ENCODE results near the gene SOCS7. TPM values are rescaled to one million over a fixed set of nuclear protein-coding genes. Genes with fewer than 3 reads are reported as not detected.

Gene SOCS7, protein sequence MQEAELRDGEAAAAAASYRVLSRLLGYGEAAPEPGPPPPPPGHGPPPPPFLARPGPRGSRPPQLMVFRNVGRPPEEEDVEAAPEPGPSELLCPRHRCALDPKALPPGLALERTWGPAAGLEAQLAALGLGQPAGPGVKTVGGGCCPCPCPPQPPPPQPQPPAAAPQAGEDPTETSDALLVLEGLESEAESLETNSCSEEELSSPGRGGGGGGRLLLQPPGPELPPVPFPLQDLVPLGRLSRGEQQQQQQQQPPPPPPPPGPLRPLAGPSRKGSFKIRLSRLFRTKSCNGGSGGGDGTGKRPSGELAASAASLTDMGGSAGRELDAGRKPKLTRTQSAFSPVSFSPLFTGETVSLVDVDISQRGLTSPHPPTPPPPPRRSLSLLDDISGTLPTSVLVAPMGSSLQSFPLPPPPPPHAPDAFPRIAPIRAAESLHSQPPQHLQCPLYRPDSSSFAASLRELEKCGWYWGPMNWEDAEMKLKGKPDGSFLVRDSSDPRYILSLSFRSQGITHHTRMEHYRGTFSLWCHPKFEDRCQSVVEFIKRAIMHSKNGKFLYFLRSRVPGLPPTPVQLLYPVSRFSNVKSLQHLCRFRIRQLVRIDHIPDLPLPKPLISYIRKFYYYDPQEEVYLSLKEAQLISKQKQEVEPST
- polyA plus RNA-seq = 1 to 10 TPM; 3.8 to 4.2 TPM

DNA sequence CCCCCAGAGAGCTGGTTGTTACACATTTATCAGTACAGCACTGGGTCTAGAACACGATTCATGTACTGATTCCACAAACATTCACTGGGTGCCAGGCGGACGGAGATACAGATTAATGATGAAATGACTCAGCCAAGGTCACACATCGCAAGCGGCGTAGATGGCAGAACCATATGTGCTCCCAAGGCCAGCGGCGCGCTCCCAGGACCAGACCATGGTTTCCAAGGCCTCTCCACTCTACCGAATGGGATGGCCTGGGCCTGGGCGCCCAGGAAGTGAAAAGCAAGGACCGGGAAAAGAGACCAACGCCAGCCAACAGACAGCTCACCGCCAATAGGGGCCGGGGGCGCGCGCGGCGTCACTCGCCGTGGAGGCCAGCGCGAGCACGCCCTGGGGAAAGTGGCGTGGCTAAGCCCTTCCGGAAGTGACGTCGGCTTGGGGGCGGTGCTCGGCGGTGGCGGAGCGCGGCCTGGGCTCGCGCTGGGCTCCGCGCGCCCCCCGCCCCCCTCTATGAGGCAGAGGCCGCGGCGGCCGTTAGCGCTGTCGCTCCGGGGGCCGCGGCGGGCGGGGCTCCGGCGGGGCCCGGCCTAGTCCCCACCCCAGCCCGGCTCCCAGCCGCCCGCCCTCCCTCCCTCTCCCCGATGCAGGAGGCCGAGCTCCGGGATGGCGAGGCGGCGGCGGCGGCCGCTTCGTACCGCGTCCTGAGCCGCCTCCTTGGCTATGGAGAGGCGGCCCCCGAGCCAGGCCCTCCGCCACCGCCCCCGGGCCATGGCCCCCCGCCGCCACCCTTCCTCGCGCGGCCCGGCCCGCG is at the start of gene SOCS7:
Gene SOCS7, plus strand, starts transcription at position 433 of the 811 bp plus-strand sequence. Its CDS starts 209 bp downstream, at position 642.
- Histone ChIP-seq H3K9me3 (ENCODE audit: control insufficient read depth in 2 of 2, insufficient read depth in 1 of 2, low read depth in 1 of 2, low read length in 1 of 2) (no peaks in the 10 kb centered on the region), H3K27me3 (ENCODE audit: control insufficient read depth in 1 of 2, insufficient read depth in 2 of 2, low read length in 2 of 2) (no peaks in the 10 kb centered on the region), H3K36me3 (ENCODE audit: control insufficient read depth in 2 of 2, insufficient read depth in 2 of 2, low read length in 1 of 2) (no peaks in the 10 kb centered on the region), H3K4me1 (ENCODE audit: control insufficient read depth in 2 of 2, insufficient read depth in 2 of 2, low read length in 1 of 2) (peaks cover 2 to 3% of the 10 kb centered on the region in 2 donors), H3K4me3 (ENCODE audit: low read depth in 1 of 2, low read length in 2 of 2) (peak within 1 kb of the TSS; percentile 67 to 78), H3K27ac (ENCODE audit: low read depth in 2 of 2, low read length in 1 of 2) (peak within 1 kb of the TSS; percentile 81 to 84)
- 2 to 7% methylated on average over 25 to 84 of the region's 84 CpGs for WGBS, 2 donors

DNA sequence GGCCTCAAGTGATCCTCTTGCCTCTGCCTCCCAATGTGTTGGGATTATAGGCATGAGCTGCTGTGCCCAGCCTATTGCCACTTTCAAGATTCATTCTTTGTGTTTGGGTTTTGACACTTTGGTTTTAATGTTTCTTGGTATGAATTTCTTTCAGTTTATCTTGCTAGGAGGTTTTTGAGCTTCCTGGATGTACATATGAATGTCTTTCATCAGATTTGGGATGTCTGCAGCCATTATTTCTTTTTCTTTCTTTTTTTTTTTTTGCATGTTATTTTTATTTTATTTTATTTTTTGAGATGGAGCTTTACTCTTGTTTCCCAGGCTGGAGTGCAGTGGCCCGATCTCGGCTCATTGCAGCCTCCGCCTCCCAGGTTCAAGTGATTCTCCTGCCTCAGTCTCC is 36.1 kb upstream of the SOCS7 start:
- H3K27ac ChIP-seq (ENCODE audit: low read depth in 2 of 2, low read length in 1 of 2) = no peak overlapping the region
- H3K27me3 ChIP-seq (ENCODE audit: control insufficient read depth in 1 of 2, insufficient read depth in 2 of 2, low read length in 2 of 2) = no peaks in the 10 kb centered on the region
- WGBS, 2 donors = 60 to 81% methylated on average over 3 of the region's 3 CpGs
- peaks cover 0 to 2% of the 10 kb centered on the region in 2 donors for H3K36me3 ChIP-seq (ENCODE audit: control insufficient read depth in 2 of 2, insufficient read depth in 2 of 2, low read length in 1 of 2)
- H3K9me3 ChIP-seq (ENCODE audit: control insufficient read depth in 2 of 2, insufficient read depth in 1 of 2, low read depth in 1 of 2, low read length in 1 of 2) = no peaks in the 10 kb centered on the region
- no peaks in the 10 kb centered on the region for H3K4me1 ChIP-seq (ENCODE audit: control insufficient read depth in 2 of 2, insufficient read depth in 2 of 2, low read length in 1 of 2)
- H3K4me3 ChIP-seq (ENCODE audit: low read depth in 1 of 2, low read length in 2 of 2) = no peak overlapping the region

DNA sequence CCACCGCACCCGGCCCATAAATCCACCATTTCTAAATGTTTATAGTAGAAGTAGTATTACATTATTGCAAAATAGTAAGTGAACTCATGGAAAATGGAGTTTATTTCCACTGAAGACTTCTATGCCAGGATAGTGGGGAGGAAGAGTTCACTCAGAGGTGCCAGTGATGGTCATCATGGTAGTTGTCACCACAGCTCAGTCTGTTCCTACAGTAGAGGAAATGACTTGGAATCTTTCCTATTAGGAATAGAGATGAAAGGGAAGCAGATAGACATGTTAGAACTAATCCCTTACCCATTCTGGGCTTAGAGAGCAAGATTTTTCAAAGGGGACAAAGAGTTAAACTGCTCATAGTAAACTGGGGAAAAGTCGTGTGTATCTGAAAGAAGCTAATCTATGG is 34.6 kb upstream of the SOCS7 start:
- 73 to 78% methylated on average over 3 of the region's 3 CpGs for WGBS, 2 donors
- Histone ChIP-seq H3K27ac (ENCODE audit: low read depth in 2 of 2, low read length in 1 of 2) (no peak overlapping the region), H3K9me3 (ENCODE audit: control insufficient read depth in 2 of 2, insufficient read depth in 1 of 2, low read depth in 1 of 2, low read length in 1 of 2) (no peaks in the 10 kb centered on the region), H3K4me3 (ENCODE audit: low read depth in 1 of 2, low read length in 2 of 2) (no peak overlapping the region), H3K36me3 (ENCODE audit: control insufficient read depth in 2 of 2, insufficient read depth in 2 of 2, low read length in 1 of 2) (peaks cover 0 to 2% of the 10 kb centered on the region in 2 donors), H3K4me1 (ENCODE audit: control insufficient read depth in 2 of 2, insufficient read depth in 2 of 2, low read length in 1 of 2) (peaks cover 0 to 4% of the 10 kb centered on the region in 2 donors), H3K27me3 (ENCODE audit: control insufficient read depth in 1 of 2, insufficient read depth in 2 of 2, low read length in 2 of 2) (no peaks in the 10 kb centered on the region)

DNA sequence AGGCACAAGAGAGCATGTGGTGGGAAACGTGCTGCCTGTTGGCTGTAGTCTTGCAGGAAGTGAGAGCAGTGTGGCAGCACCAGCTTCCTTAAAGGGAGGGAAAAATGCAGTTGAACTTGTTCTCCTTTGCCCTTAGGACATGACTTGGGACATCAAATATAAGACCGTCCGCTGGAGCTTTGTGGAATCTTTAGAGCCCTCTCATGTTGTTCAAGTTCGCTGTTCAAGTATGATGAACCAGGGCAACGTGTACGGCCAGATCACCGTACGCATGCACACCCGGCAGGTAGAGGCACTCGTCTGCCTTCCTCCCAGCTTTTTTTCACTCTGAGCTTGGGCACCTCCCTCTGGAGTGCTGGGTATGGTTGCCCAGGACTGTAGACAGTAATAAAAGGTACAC is 31.2 kb upstream of the SOCS7 start:
- Histone ChIP-seq H3K4me1 (ENCODE audit: control insufficient read depth in 2 of 2, insufficient read depth in 2 of 2, low read length in 1 of 2) (peaks cover 0 to 4% of the 10 kb centered on the region in 2 donors), H3K27ac (ENCODE audit: low read depth in 2 of 2, low read length in 1 of 2) (peak overlapping the region; percentile 64 to 72), H3K4me3 (ENCODE audit: low read depth in 1 of 2, low read length in 2 of 2) (no peak overlapping the region), H3K27me3 (ENCODE audit: control insufficient read depth in 1 of 2, insufficient read depth in 2 of 2, low read length in 2 of 2) (no peaks in the 10 kb centered on the region), H3K36me3 (ENCODE audit: control insufficient read depth in 2 of 2, insufficient read depth in 2 of 2, low read length in 1 of 2) (peaks cover 0 to 3% of the 10 kb centered on the region in 2 donors), H3K9me3 (ENCODE audit: control insufficient read depth in 2 of 2, insufficient read depth in 1 of 2, low read depth in 1 of 2, low read length in 1 of 2) (no peaks in the 10 kb centered on the region)
- 46 to 73% methylated on average over 10 of the region's 10 CpGs for WGBS, 2 donors

DNA sequence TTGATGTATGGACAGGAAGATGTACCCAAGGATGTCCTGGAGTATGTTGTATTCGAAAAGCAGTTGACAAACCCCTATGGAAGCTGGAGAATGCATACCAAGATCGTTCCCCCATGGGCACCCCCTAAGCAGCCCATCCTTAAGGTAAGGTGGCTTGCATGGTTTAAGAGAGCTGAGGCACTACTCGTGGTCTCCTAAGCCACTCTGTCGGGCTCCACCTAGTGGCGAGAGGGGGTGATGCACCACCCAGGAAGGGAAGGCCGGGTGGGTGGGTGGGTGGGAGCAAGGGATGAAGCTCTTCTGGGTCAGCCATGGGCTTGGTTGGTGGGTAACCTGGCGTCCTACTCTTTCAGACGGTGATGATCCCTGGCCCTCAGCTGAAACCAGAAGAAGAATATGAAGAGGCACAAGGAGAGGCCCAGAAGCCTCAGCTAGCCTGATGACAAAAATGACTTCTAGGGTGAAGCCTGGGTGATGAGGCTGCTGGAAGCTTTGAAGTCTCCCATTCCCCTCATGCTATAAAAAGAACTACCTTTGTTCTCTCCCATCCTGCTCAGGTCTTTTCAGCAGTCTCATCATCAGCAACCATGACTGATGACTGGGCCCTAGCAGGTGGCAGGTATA is 29.4 kb upstream of the SOCS7 start:
- H3K4me1 ChIP-seq (ENCODE audit: control insufficient read depth in 2 of 2, insufficient read depth in 2 of 2, low read length in 1 of 2) = peaks cover 0 to 4% of the 10 kb centered on the region in 2 donors
- no peak overlapping the region for H3K27ac ChIP-seq (ENCODE audit: low read depth in 2 of 2, low read length in 1 of 2)
- 21 to 22% methylated on average over 8 of the region's 8 CpGs for WGBS, 2 donors
- H3K9me3 ChIP-seq (ENCODE audit: control insufficient read depth in 2 of 2, insufficient read depth in 1 of 2, low read depth in 1 of 2, low read length in 1 of 2) = no peaks in the 10 kb centered on the region
- H3K27me3 ChIP-seq (ENCODE audit: control insufficient read depth in 1 of 2, insufficient read depth in 2 of 2, low read length in 2 of 2) = no peaks in the 10 kb centered on the region
- H3K4me3 ChIP-seq (ENCODE audit: low read depth in 1 of 2, low read length in 2 of 2) = no peak overlapping the region
- H3K36me3 ChIP-seq (ENCODE audit: control insufficient read depth in 2 of 2, insufficient read depth in 2 of 2, low read length in 1 of 2) = peaks cover 0 to 3% of the 10 kb centered on the region in 2 donors

DNA sequence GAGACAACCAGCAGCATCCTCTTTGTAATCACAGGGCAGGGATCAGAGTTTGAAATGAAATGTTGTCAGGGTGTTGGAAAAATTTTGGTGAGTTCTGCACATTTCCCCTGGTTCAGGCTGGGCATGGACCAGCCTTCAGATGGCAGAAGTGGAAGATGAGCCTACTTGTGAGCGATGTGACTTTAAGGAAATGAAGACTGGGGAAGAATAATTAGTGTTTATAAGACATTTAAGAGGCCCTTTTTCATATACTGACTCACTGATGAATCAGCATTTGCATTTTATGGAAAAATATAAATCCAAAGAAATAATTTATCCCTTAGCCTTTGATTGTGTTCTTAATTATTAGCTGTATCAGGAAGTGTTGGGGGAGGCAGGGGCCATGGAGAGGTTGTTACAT is 28.7 kb upstream of the SOCS7 start:
- H3K4me3 ChIP-seq (ENCODE audit: low read depth in 1 of 2, low read length in 2 of 2) = no peak overlapping the region
- H3K9me3 ChIP-seq (ENCODE audit: control insufficient read depth in 2 of 2, insufficient read depth in 1 of 2, low read depth in 1 of 2, low read length in 1 of 2) = no peaks in the 10 kb centered on the region
- peaks cover 0 to 4% of the 10 kb centered on the region in 2 donors for H3K4me1 ChIP-seq (ENCODE audit: control insufficient read depth in 2 of 2, insufficient read depth in 2 of 2, low read length in 1 of 2)
- WGBS, 2 donors = 100% methylated on average over 1 of the region's 1 CpG
- peaks cover 0 to 3% of the 10 kb centered on the region in 2 donors for H3K36me3 ChIP-seq (ENCODE audit: control insufficient read depth in 2 of 2, insufficient read depth in 2 of 2, low read length in 1 of 2)
- H3K27ac ChIP-seq (ENCODE audit: low read depth in 2 of 2, low read length in 1 of 2) = no peak overlapping the region
- H3K27me3 ChIP-seq (ENCODE audit: control insufficient read depth in 1 of 2, insufficient read depth in 2 of 2, low read length in 2 of 2) = no peaks in the 10 kb centered on the region

DNA sequence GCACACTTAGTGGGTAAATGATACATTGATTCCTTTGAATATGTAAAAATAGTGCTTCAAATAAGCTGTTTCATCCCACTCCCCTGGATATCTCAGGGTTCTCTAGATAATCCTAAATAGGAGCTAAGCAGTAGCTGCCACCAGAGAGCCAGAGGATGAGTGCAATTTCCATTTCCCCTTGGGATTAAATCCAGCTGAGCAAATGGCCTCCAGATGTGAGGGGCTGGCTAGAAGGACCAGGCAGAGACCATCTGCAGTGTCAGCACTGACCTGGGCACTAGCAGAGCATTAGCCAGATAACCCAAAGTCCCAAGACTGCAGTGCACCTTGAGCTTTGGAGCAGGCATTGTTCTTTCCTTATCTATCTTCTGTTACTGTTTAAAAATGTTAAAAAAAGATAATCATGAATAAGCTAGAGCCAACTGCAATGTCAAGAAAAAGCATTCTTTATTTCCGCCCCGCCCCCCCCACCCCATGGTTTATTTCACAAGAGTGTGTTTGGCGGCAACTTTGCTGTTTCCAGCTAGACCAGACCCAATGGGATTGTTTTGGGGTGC is 27.4 kb upstream of the SOCS7 start:
- H3K27ac ChIP-seq (ENCODE audit: low read depth in 2 of 2, low read length in 1 of 2) = no peak overlapping the region
- H3K9me3 ChIP-seq (ENCODE audit: control insufficient read depth in 2 of 2, insufficient read depth in 1 of 2, low read depth in 1 of 2, low read length in 1 of 2) = no peaks in the 10 kb centered on the region
- H3K27me3 ChIP-seq (ENCODE audit: control insufficient read depth in 1 of 2, insufficient read depth in 2 of 2, low read length in 2 of 2) = no peaks in the 10 kb centered on the region
- 66 to 89% methylated on average over 3 of the region's 3 CpGs for WGBS, 2 donors
- H3K4me1 ChIP-seq (ENCODE audit: control insufficient read depth in 2 of 2, insufficient read depth in 2 of 2, low read length in 1 of 2) = peaks cover 0 to 4% of the 10 kb centered on the region in 2 donors
- H3K36me3 ChIP-seq (ENCODE audit: control insufficient read depth in 2 of 2, insufficient read depth in 2 of 2, low read length in 1 of 2) = peaks cover 0 to 3% of the 10 kb centered on the region in 2 donors
- no peak overlapping the region for H3K4me3 ChIP-seq (ENCODE audit: low read depth in 1 of 2, low read length in 2 of 2)

DNA sequence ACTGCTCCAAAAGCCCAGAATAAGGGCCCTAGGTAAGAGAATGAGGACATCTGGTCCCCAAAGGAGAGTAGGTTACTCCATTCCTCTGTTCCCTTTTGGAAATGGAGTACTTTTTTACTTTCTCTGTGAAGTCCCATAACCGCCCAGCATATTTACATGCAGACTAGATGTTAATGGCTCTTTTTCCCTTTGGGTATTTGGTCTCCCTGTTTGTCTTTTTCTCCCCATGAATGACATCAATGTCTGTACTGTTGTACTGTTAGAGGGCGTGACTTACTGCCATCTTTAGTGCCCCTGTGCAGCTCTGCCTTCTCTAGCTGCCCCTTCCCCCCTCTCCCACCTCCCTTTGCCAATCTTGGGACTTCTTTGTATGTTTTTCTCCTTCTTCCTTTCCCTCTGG is 26.9 kb upstream of the SOCS7 start:
- Histone ChIP-seq H3K36me3 (ENCODE audit: control insufficient read depth in 2 of 2, insufficient read depth in 2 of 2, low read length in 1 of 2) (peaks cover 0 to 3% of the 10 kb centered on the region in 2 donors), H3K4me1 (ENCODE audit: control insufficient read depth in 2 of 2, insufficient read depth in 2 of 2, low read length in 1 of 2) (peaks cover 0 to 4% of the 10 kb centered on the region in 2 donors), H3K9me3 (ENCODE audit: control insufficient read depth in 2 of 2, insufficient read depth in 1 of 2, low read depth in 1 of 2, low read length in 1 of 2) (no peaks in the 10 kb centered on the region), H3K27me3 (ENCODE audit: control insufficient read depth in 1 of 2, insufficient read depth in 2 of 2, low read length in 2 of 2) (no peaks in the 10 kb centered on the region), H3K4me3 (ENCODE audit: low read depth in 1 of 2, low read length in 2 of 2) (no peak overlapping the region), H3K27ac (ENCODE audit: low read depth in 2 of 2, low read length in 1 of 2) (no peak overlapping the region)
- 84 to 90% methylated on average over 2 of the region's 2 CpGs for WGBS, 2 donors
